Measurements from ENCODE around the gene ABCA8.
"Not testable (repeated sequence)": the region's sequence is repeated elsewhere in the genome, so short reads cannot be mapped to it uniquely, and the experiment has no call there.

Gene ABCA8

DNA sequence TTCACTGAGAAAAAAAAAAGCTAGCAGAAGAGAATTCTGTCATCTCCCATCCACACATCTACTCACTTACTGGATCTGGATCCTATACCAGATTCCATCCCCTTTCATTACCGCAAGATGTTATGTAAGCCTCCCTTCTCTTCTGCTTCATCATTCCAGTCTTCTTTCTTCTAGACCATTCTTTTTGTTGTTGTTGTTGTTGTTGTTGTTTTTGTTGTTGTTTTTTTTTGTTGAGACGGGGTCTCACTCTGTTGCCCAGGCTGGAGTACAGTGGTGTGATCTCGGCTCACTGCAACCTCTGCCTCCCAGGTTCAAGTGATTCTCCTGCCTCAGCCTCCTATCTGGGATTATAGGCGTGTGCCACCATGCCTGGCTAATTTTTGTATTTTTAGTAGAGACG, 131.0 kb downstream of the ABCA8 start:
- DNase-seq, result not testable (repeated sequence)

- no peak for DNase-seq
Measured at GRCh38 chr17:68822719-68823289, 132.4 kb downstream of the ABCA8 start.

- peak in 1 of 2 experiments; percentile 1 for DNase-seq
Measured at GRCh38 chr17:68821860-68822696, 133.1 kb downstream of the ABCA8 start.

DNA sequence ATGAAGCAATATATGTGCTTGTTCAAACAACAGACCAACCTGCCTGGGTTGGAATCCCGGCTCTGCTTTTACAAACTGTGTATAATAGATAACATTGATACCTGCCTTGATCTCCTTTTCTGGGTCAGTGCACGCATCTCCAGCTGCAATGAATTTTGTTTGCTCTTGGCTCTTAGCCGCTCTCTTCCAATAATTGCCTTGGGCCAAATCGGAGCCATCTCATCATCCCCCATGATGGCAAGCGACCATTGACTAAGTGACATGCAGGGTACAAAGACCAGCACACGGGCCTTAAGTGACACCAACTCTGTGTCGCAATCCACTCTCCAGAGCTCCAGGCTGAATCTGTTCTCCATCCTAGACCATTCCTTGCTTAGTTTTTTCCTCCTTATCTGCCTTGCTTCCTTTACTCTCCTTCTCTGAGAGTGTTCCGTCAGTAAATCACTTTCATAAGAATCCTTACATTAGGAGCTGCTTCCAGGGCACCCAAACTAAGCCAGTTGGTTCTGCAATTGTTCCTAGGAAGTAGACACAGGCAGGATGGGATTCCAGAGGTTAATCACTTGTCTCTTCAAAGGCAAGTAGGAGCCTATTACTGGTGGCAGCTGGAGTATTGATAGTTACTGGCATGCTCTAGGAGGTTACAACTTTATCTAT, 134.2 kb downstream of the ABCA8 start:
- no peak for DNase-seq

- no peak for DNase-seq
Measured at GRCh38 chr17:68820476-68820824, 134.7 kb downstream of the ABCA8 start.

GRCh38 chr17:68819465-68819864, 135.7 kb downstream of the ABCA8 start:
- no peak for DNase-seq
